ENCODE data around the gene MAST4.

MAST4 gene

DNA sequence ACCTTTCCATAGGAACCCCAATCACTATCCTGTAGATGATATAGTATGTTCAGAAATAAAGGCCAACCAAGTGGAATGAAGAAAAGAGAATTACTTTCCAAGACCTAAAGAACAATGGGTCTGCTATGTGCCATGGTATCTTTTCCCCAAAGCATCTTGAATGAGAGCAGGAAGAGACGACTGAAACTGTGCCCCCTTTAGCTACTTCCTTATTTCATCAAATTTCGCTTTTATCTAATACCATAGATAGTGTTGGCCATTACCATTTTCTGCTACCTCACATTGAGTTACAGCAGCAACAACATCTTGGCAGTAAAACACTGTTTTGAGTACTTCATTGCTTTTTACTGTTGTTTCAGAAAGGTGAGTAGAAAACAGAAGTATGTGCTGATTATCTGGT is 333.8 kb downstream of the MAST4 start:
- Histone ChIP-seq H3K9me3 (replicated peaks; ENCODE audit: insufficient read depth, low read length) (no peaks in the 10 kb centered on the region), H3K4me3 (ENCODE audit: low read length) (no peak overlapping the region), H2AFZ (ENCODE audit: low read length) (no peak overlapping the region), H3K9ac (ENCODE audit: low read length) (no peak overlapping the region), H3K27me3 (replicated peaks; ENCODE audit: insufficient read depth, low read length) (no peaks in the 10 kb centered on the region), H4K20me1 (ENCODE audit: insufficient read depth, low read length) (no peaks in the 10 kb centered on the region), H3K79me2 (ENCODE audit: low read length) (no peaks in the 10 kb centered on the region), H3K4me1 (ENCODE audit: low read length) (peaks cover 34% of the 10 kb centered on the region), H3K36me3 (replicated peaks; ENCODE audit: insufficient read depth, low read length) (no peaks in the 10 kb centered on the region), H3K4me2 (ENCODE audit: low read depth, low read length) (no peak overlapping the region), H3K9me2 (replicated peaks; ENCODE audit: insufficient read depth, low read length) (no peaks in the 10 kb centered on the region), H3K27ac (ENCODE audit: low read length) (no peak overlapping the region), H3F3A (ENCODE audit: insufficient read depth, low read length) (peaks cover 4% of the 10 kb centered on the region)
- TF ChIP-seq EZH2 (optimal IDR thresholded peaks at IDR 0.05; ENCODE audit: low read depth, low read length) (no peak), CTCF (IDR thresholded peaks at IDR 0.05; ENCODE audit: low read length) (no peak), EZH2phosphoT487 (IDR thresholded peaks at IDR 0.05; ENCODE audit: low read length) (no peak)
- no peak for DNase-seq

DNA sequence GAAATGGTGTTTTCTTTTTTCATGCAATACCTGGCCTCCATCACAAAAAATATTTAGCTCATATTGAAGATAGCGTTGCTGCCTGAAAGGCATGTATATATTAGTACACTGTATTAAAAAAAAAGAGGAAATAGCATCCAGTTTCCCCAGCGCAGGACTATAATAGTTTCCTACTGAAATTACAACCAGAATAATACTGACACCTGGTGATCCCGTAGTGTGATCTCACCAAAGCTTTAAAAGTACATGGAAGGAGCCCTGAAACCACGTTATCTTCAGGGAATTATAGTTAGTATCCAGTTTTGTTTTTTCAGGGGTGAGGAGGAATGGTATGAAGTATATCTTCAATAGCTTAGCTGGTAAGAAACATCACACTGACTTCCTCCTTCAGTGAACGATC is 335.5 kb downstream of the MAST4 start:
- TF ChIP-seq EZH2phosphoT487 (IDR thresholded peaks at IDR 0.05; ENCODE audit: low read length) (no peak), CTCF (IDR thresholded peaks at IDR 0.05; ENCODE audit: low read length) (no peak), EZH2 (optimal IDR thresholded peaks at IDR 0.05; ENCODE audit: low read depth, low read length) (no peak)
- peaks cover 4% of the 10 kb centered on the region for H3F3A ChIP-seq (ENCODE audit: insufficient read depth, low read length)
- H3K79me2 ChIP-seq (ENCODE audit: low read length), result no peaks in the 10 kb centered on the region
- H3K9ac ChIP-seq (ENCODE audit: low read length), result no peak overlapping the region
- H4K20me1 ChIP-seq (ENCODE audit: insufficient read depth, low read length), result no peaks in the 10 kb centered on the region
- no peak overlapping the region for H3K27ac ChIP-seq (ENCODE audit: low read length)
- no peaks in the 10 kb centered on the region for H3K9me2 ChIP-seq (replicated peaks; ENCODE audit: insufficient read depth, low read length)
- H3K4me3 ChIP-seq (ENCODE audit: low read length), result no peak overlapping the region
- H3K9me3 ChIP-seq (replicated peaks; ENCODE audit: insufficient read depth, low read length), result no peaks in the 10 kb centered on the region
- peaks cover 20% of the 10 kb centered on the region for H3K4me1 ChIP-seq (ENCODE audit: low read length)
- H3K4me2 ChIP-seq (ENCODE audit: low read depth, low read length), result no peak overlapping the region
- no peak for DNase-seq
- no peaks in the 10 kb centered on the region for H3K36me3 ChIP-seq (replicated peaks; ENCODE audit: insufficient read depth, low read length)
- no peaks in the 10 kb centered on the region for H3K27me3 ChIP-seq (replicated peaks; ENCODE audit: insufficient read depth, low read length)
- no peak overlapping the region for H2AFZ ChIP-seq (ENCODE audit: low read length)

GRCh38 chr5:66932457-66932856 is 336.3 kb downstream of the MAST4 start:
- Histone ChIP-seq H3K27me3 (replicated peaks; ENCODE audit: insufficient read depth, low read length) (no peaks in the 10 kb centered on the region), H3K4me1 (ENCODE audit: low read length) (peaks cover 13% of the 10 kb centered on the region), H3F3A (ENCODE audit: insufficient read depth, low read length) (peaks cover 2% of the 10 kb centered on the region), H3K4me3 (ENCODE audit: low read length) (no peak overlapping the region), H3K4me2 (ENCODE audit: low read depth, low read length) (no peak overlapping the region), H2AFZ (ENCODE audit: low read length) (no peak overlapping the region), H3K9me2 (replicated peaks; ENCODE audit: insufficient read depth, low read length) (no peaks in the 10 kb centered on the region), H3K9ac (ENCODE audit: low read length) (no peak overlapping the region), H4K20me1 (ENCODE audit: insufficient read depth, low read length) (no peaks in the 10 kb centered on the region), H3K79me2 (ENCODE audit: low read length) (no peaks in the 10 kb centered on the region), H3K9me3 (replicated peaks; ENCODE audit: insufficient read depth, low read length) (no peaks in the 10 kb centered on the region), H3K27ac (ENCODE audit: low read length) (no peak overlapping the region), H3K36me3 (replicated peaks; ENCODE audit: insufficient read depth, low read length) (no peaks in the 10 kb centered on the region)
- no peak for DNase-seq
- no peak for TF ChIP-seq EZH2 (optimal IDR thresholded peaks at IDR 0.05; ENCODE audit: low read depth, low read length)
- TF ChIP-seq EZH2phosphoT487 (IDR thresholded peaks at IDR 0.05; ENCODE audit: low read length), result no peak
- TF ChIP-seq CTCF (IDR thresholded peaks at IDR 0.05; ENCODE audit: low read length), result no peak

Data from MM.1S (cell line).